ENCODE data around the gene KRI1.

DNA sequence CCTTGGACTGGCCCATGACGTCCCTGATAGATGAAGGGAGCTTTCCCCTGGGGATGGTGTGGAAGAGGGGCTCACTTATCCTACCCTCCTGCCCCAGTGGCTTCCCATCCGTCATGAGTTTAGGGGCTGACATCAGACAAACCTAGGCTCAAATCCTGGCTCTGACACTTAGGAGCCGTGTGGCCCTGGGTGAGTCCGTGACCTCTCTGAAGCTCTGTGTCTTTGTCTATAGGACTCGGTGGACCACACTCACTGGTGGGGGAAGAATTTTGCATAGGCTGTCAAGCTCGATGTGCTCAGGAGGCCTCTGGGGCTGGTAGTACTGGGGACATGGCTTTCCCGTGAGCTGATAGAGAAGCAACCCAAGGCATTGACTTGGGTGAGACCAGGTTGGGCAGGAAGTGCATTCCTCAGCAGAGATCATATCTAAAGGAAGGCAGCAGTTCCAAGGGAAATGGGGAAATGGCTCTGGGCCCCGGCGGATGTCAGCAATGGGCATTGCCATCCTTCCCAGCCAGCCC lies 38.7 kb upstream of the KRI1 start:
- TF ChIP-seq, protein P1, sequence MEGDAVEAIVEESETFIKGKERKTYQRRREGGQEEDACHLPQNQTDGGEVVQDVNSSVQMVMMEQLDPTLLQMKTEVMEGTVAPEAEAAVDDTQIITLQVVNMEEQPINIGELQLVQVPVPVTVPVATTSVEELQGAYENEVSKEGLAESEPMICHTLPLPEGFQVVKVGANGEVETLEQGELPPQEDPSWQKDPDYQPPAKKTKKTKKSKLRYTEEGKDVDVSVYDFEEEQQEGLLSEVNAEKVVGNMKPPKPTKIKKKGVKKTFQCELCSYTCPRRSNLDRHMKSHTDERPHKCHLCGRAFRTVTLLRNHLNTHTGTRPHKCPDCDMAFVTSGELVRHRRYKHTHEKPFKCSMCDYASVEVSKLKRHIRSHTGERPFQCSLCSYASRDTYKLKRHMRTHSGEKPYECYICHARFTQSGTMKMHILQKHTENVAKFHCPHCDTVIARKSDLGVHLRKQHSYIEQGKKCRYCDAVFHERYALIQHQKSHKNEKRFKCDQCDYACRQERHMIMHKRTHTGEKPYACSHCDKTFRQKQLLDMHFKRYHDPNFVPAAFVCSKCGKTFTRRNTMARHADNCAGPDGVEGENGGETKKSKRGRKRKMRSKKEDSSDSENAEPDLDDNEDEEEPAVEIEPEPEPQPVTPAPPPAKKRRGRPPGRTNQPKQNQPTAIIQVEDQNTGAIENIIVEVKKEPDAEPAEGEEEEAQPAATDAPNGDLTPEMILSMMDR (IDR thresholded peaks at IDR 0.05; ENCODE audit: low read length): no peak
- TF ChIP-seq EZH2 (IDR thresholded peaks at IDR 0.05; ENCODE audit: borderline replicate concordance, low read length): no peak
